Peyer's patch (tissue), 4 donors: ENCODE results near the gene TASOR2.

Source experiments
- POLR2A ChIP-seq, 2 donors: fragments of 450-650 bp; IDR thresholded peaks; one replicate each; pipeline ENCODE4 v1.5.1; 2017; ENCODE audit warnings: antibody characterized with exemption in 2 of 2, mild to moderate bottlenecking in 2 of 2, moderate library complexity in 2 of 2
- TF ChIP-seq, protein P1 (sequence below), 6 experiments: fragments of 450-650 bp in 4 of 6; fragments of 200-600 bp in 2 of 6; sonication (generic) in 1 of 6; IDR thresholded peaks; one replicate each; pipeline ENCODE4 v1.5.1; 2017 to 2019; ENCODE audit warnings: antibody characterized with exemption in 6 of 6, mild to moderate bottlenecking in 3 of 6, moderate library complexity in 1 of 6

DNA sequence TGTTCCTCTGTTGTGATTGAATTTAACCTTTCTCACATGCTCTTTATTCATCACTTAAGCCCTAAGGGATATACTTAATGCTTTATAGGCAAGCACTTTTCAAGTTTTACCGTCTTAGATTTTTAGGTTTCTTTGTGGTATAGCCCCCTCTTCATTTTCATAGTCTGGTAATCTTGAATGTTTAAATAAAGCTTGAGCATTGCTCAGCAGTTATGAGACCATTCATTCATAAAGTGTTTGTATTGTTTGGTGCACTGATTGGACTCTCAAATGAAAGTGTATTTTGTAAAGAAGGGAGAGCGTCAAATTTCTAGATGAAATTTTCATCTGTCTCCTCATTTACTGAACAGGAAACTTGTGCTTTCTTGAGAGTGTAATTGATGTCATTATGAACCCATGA lies 25.2 kb downstream of the TASOR2 start:
- no peak for TF ChIP-seq POLR2A (IDR thresholded peaks at IDR 0.05)
- TF ChIP-seq, protein P1, sequence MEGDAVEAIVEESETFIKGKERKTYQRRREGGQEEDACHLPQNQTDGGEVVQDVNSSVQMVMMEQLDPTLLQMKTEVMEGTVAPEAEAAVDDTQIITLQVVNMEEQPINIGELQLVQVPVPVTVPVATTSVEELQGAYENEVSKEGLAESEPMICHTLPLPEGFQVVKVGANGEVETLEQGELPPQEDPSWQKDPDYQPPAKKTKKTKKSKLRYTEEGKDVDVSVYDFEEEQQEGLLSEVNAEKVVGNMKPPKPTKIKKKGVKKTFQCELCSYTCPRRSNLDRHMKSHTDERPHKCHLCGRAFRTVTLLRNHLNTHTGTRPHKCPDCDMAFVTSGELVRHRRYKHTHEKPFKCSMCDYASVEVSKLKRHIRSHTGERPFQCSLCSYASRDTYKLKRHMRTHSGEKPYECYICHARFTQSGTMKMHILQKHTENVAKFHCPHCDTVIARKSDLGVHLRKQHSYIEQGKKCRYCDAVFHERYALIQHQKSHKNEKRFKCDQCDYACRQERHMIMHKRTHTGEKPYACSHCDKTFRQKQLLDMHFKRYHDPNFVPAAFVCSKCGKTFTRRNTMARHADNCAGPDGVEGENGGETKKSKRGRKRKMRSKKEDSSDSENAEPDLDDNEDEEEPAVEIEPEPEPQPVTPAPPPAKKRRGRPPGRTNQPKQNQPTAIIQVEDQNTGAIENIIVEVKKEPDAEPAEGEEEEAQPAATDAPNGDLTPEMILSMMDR (IDR thresholded peaks at IDR 0.05), result no peak
